ENCODE measurements around the gene PARD3. TPM values are rescaled to one million over a fixed set of nuclear protein-coding genes. Genes with fewer than 3 reads are reported as not detected.

The PARD3 gene
- total RNA-seq, 1 donor from 2014 or later = 64.5 TPM

DNA sequence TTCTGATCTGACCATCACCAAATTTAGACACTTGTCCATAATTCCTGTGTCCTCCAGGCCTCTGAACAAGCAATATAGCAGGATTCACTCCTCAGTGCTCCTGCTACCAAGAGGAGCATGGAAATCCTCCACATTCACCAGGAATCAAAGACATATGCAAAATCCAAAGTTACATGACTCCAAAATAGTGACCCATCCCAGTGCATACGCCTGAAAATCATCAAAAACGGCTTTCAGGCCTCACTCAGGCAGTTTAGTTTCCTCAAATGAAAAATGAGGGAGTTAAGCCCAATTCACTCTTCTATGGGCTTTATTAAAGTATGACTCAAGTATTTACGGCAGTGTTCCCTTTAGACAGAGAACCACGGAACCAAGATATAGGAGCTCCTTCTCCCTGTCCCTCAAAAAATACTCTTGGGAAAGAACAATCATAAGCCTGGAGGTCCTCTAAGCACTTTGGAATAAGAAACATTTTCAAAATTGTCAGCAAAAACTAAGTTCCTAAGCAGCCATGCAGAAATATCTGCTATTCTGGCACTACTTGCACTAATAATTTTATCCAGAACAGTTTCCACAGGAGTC, 240.7 kb downstream of the PARD3 start:
- no peak for ATAC-seq

GRCh38 chr10:34570887-34571286, 244.2 kb downstream of the PARD3 start:
- no peak for ATAC-seq

DNA sequence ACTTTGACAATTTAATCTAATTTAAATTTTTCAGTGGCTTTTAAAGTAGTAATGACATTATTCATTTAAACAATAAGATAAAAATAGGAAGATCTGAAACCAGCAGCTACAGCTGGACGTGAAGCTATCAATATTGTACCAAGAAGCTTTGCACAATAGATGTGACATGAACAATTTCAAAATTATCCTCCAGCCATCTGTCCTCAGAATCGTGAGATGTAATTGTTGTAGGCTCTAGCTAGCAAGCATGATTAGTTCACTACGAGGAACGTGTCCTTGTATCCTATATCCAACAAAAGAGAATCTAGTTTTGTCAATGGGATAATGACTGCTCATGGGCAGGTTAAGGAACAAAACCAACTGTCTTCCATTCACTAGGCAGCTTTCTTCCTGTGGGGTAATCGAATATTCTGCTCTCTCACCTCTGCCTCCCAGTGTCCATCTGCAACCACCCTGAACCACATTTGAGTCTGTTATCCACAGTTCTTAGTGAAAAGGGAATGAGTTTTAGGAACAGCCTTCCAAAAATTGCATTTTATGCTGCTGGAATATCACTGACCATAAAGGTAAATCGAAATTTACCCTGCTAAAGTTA, 247.3 kb downstream of the PARD3 start:
- no peak for ATAC-seq

- ATAC-seq = no peak
These were observed 249.2 kb downstream of the PARD3 start for GRCh38 chr10:34565934-34566333.

DNA sequence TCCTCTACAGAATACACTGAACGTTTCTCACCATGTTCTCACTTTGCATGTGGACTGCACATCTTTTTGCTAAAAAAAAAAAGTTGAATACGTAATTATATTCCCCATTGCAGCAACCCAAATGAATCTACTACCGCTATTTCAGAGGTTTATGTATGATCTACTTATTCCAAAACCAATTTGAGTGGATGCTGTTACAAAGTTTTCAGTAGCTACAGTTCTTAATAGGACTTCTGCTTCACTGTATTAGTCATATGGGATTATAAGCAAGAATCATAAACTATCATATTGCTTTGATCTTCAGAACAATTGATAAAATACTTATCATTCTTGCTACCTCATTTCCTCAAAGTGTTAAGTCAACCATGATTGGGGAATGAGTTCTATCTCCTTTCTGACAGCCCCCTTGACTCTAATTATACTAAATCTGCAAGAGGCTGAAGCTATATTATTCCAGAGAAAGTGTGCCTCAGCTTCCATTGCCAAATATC, 257.0 kb downstream of the PARD3 start:
- ATAC-seq = no peak

GRCh38 chr10:34557173-34557572, 257.9 kb downstream of the PARD3 start:
- ATAC-seq = no peak

GRCh38 chr10:34555653-34556052, 259.4 kb downstream of the PARD3 start:
- ATAC-seq = peak; percentile 46

- no peak for ATAC-seq
These were observed 261.3 kb downstream of the PARD3 start for GRCh38 chr10:34553747-34554146.

DNA sequence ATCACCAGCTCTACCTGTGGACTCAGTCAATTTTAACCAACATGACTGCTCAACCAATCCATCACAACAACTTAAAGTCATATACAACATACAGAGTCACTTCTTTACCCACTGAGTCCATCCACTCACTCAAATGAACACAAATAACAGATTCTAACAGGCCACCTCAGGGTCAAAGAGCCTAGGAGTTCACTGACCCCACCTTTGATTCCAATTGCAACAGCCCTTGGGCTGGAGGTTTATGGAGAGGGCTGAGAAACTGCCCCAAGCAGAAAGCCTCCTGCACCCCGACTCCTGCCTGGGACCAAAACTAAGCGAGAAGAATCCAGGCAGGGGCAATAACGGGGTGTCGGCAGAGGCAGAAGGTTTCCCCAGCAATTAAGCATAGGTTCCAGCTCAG, 263.8 kb downstream of the PARD3 start:
- no peak for ATAC-seq

- ATAC-seq = no peak
These were observed 265.1 kb downstream of the PARD3 start for GRCh38 chr10:34549953-34550352.

GRCh38 chr10:34549001-34549400, 266.1 kb downstream of the PARD3 start:
- ATAC-seq = peak; percentile 32

DNA sequence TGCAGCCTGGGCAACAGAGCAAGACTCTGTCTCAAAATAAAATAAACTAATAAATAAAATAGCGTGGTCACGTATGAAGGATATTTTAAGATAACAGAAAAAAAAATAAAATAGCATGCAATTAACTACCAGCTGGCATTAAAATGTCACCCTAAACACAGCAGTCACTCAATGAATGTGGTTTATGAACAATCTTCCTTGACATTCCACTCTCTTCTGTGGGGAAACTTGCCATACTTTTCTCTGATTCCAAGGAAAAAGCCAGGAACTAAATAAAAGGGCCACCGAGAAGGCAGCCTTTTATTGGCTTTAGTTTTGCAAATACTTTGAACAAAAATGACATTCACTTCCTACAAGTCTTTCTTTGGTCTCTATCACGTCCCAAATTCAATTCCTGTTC, 266.6 kb downstream of the PARD3 start:
- no peak for ATAC-seq

GRCh38 chr10:34547695-34548094, 267.4 kb downstream of the PARD3 start:
- no peak for ATAC-seq

DNA sequence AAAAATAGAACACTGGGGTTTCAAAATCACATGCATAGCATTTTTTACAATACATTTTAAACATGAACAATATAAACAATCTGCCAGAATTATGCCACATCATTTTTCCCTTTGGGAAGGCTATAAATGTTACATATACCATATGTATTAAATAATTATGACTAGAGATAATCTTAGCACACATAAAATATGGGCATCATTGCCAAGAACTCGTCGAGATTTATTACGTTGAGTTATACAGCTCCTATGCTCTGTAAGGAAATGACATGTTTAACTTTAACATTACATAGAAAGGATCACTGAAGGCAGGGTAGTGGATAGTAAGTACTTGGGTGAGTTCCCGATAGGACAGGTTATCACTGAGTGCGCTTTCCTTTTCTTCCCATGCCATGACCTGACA, 267.8 kb downstream of the PARD3 start:
- no peak for ATAC-seq

DNA sequence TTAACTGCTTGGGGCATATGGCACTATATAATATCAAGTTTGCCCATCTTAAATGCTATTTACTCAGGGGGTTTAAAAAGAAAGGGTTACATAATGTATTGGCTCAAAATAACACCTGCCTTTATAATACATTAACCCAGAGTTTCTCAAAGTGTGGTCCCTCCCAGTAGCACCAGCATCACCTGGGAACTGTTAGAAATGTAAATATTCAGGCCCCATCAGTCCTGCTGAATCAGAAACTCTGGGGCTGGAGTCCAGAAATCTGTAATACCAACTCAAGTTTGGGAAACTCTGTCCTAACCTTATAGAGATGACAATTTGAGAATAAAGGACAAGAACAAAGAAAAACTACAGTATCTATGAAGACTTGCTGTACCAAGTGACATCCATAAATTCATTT, 270.7 kb downstream of the PARD3 start:
- ATAC-seq = no peak

DNA sequence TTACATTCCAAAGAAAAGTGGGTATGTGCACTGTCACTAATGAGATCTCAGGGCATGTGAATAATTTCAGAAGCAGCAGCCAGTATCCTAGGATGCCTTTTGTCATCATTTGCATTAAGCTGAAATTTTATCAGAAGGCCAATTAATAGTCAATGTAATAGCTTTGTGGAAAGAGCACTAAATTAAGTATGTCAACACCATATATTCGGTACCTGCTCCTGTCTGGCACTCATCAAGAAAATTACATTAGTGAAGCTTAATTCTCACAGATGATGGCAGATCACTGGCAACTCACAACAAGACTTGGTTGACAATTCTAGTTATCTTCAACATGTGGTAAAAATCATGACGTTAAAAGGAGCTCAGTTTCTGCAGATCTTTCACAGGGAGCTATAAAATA, 271.4 kb downstream of the PARD3 start:
- no peak for ATAC-seq

DNA sequence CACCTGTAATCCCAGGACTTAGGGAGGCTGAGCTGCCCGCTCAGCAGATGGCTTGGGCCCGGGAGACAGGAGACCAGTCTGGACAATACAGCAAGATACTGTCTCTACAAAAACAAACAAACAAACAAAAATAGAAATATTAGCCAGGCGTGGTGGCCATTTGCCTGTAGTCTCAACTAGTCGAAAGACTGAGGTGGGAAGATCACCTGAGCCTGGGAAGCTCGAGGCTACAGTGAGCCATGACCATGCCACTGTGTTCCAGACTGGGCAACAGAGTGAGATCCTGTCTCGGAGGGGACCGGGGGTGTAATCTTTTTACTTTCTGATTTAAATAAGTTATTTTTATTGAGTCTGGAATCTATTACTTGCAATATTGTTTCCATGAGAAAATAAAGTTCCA, 274.6 kb downstream of the PARD3 start:
- peak; percentile 13 for ATAC-seq

GRCh38 chr10:34539533-34540315, 275.4 kb downstream of the PARD3 start:
- peak; percentile 28 for ATAC-seq

DNA sequence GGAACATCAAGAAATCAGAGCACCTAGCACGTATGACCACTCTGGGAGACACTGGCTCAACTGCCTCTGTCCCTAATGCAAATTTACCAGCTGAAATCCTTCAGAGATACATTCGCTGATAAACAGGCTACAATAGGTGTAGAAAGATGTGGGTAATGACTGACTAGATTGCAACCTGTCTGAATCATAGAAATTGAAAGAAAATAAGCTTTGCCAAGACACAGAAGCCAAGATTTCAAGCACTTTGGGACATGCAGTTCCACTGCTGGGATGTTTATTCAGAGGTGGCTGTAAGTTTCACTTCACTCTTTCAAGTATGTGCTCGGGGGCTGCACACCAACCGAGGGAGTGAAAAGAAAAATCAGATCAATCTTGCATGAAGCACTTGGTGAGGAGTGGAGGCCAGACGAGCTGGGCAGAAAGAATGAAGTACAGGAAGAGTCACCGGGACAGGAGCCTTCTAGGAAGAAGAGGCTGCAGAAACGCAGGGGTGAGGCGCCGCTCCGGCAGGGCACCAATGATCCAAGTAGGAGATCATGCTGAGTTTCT, 276.7 kb downstream of the PARD3 start:
- no peak for ATAC-seq

- no peak for ATAC-seq
These were observed 277.4 kb downstream of the PARD3 start for GRCh38 chr10:34537629-34538231.

DNA sequence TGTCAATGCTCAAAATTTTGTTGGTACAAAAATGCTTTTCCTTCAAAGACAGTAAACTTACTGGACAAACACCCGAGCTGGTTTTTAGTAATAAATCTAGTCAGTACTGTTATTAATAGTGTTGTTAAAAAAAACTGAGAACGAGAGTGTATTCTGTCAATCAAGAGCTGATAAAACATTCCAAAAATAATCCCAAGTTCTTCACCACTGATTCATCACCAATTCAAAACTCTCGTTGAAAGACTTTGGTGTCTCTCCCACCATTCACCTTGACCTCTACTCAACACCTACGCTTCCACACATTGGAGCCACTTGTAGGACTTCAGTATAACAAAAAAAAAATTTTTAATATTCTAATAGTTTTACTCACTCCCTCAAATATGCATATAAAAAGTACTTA, 279.2 kb downstream of the PARD3 start:
- no peak for ATAC-seq

- ATAC-seq = no peak
These were observed 284.3 kb downstream of the PARD3 start for GRCh38 chr10:34530778-34531177.

DNA sequence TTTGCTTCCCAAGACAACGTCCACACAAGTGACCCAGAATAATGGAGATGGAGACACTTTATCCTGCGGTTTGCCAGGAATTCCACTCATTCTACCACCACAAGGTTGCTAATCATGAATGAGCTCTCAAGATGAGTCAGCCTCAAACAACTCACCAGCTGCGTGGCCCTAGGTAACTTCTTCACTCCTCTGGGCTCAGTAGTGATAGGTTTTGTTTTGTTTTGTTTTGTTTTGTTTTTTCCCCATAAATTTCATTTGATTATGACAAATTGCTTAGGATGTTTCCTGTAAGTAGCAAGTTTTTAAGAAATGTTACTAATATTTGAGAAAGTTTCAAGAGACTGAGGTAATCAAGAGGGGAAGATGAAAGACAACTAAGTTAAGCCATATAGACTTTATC, 286.8 kb downstream of the PARD3 start:
- peak; percentile 61 for ATAC-seq
